ENCODE data around the gene NUDT3.

- no peak for TF ChIP-seq ZFX (IDR thresholded peaks at IDR 0.05; ENCODE audit: borderline replicate concordance)
- TF ChIP-seq, protein P1, sequence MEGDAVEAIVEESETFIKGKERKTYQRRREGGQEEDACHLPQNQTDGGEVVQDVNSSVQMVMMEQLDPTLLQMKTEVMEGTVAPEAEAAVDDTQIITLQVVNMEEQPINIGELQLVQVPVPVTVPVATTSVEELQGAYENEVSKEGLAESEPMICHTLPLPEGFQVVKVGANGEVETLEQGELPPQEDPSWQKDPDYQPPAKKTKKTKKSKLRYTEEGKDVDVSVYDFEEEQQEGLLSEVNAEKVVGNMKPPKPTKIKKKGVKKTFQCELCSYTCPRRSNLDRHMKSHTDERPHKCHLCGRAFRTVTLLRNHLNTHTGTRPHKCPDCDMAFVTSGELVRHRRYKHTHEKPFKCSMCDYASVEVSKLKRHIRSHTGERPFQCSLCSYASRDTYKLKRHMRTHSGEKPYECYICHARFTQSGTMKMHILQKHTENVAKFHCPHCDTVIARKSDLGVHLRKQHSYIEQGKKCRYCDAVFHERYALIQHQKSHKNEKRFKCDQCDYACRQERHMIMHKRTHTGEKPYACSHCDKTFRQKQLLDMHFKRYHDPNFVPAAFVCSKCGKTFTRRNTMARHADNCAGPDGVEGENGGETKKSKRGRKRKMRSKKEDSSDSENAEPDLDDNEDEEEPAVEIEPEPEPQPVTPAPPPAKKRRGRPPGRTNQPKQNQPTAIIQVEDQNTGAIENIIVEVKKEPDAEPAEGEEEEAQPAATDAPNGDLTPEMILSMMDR (IDR thresholded peaks at IDR 0.05) = no peak
Observed at GRCh38 chr6:34240329-34241248, 151.9 kb downstream of the NUDT3 start.

All from 22Rv1 (cell line).